Pancreas (tissue), 10 donors: ENCODE measurements around the gene KCTD18. TPM values are rescaled to one million over a fixed set of nuclear protein-coding genes. Genes with fewer than 3 reads are reported as not detected.

ENCODE experiments used
- ATAC-seq, 4 donors: fragments of 200-7000 bp; cut with Tn5 transposase; one replicate each; pipeline versions ENCODE4 v1.8.0 to v1.9.1; 2020; ENCODE audit warnings: mild to moderate bottlenecking in 4 of 4, moderate library complexity in 4 of 4
- DNase-seq, 6 donors: peaks; one replicate each; pipeline ENCODE4 v3.0.0-alpha.2; 2020
- FAIRE-seq: peaks from 2 replicates; lab custom pipeline; 2012; peaks lifted over from hg19 to GRCh38; lab: Jason Lieb, UNC
- H3K27ac ChIP-seq, 4 donors: fragments of 200-600 bp; sonication (generic); 1 replicate in 3 of 4; 2 replicates in 1 of 4; pipeline versions ENCODE4 v1.5.0 to v1.8.0; 2020
- H3K27me3 ChIP-seq, 4 donors: fragments of 200-600 bp; one replicate each; pipeline ENCODE4 v1.8.0; 2021
- H3K36me3 ChIP-seq, 3 donors: fragments of 200-600 bp; sonication (generic) in 1 of 3; one replicate each; pipeline versions ENCODE4 v1.5.0 to v1.8.0; 2020 to 2021
- H3K4me1 ChIP-seq, 3 donors: fragments of 200-600 bp; one replicate each; pipeline ENCODE4 v1.8.0; 2021
- H3K4me3 ChIP-seq, 4 donors: fragments of 200-600 bp; sonication (generic) in 2 of 4; one replicate each; pipeline versions ENCODE4 v1.5.0 to v1.8.0; 2020 to 2021
- H3K9me3 ChIP-seq, 4 donors: fragments of 200-600 bp; one replicate each; pipeline ENCODE4 v1.8.0; 2021
- WGBS, 2 donors: extraction: QIAGEN DNeasy Blood & Tissue Kit; methylation state at CpG; one replicate each; pipeline ENCODE4 v1.1.7; 2013; 5-methylcytosine and 5-hydroxymethylcytosine counted together
- intact Hi-C, 3 donors: fragments of 100-400 bp; cut with DNase I; formaldehyde crosslinking; loops; one replicate each; pipeline versions ENCODE4 v1.11.1 to v1.14.2; 2022
- polyA plus RNA-seq, 2 donors: library from polyadenylated mRNA; stranded (reverse); fragments of 200-250 nt; gene quantifications; one replicate each; pipeline ENCODE4 v1.2.3, GENCODE V29; 2013
- total RNA-seq, 6 donors: library from RNA; stranded (reverse); fragmentation: NEBNext Ultra II Directional in 4 of 6; extraction: Animal tissue kit (Norgen Biotek cat#: 25700) in 4 of 6; gene quantifications; one replicate each; pipeline versions ENCODE4 v1.2.1 to v1.2.4, GENCODE V29; 2021 to 2023
- TF ChIP-seq, protein P1 (sequence below), 4 donors: fragments of 200-600 bp; sonication (generic) in 3 of 4; IDR thresholded peaks; one replicate each; pipeline versions ENCODE4 v1.5.0 to v1.8.0; 2021; ENCODE audit warnings: antibody characterized with exemption in 4 of 4
- donor health status: healthy with polysubstance abuse.
- donor health status: DM: no; HTN: no; CAD: no; lungs with moderate emphysema.
- donor health status: DM: no; HTN: no; CAD: no.
- donor health status: control.
- donor health status: control.
- donor health status: Bipolar disorder and iron deficiency.
- donor health status: DM: yes; HTN: yes; CAD: no.
- donor health status: DM: no; HTN: no; CAD: no.
- donor health status: DM: no; HTN: no; CAD: no.
- donor health status: DM: yes; HTN: yes; CAD: no.

Gene KCTD18
- total and polyA plus RNA-seq, 8 donors, result 5.0 to 13.5 (median 9.7) TPM

DNA sequence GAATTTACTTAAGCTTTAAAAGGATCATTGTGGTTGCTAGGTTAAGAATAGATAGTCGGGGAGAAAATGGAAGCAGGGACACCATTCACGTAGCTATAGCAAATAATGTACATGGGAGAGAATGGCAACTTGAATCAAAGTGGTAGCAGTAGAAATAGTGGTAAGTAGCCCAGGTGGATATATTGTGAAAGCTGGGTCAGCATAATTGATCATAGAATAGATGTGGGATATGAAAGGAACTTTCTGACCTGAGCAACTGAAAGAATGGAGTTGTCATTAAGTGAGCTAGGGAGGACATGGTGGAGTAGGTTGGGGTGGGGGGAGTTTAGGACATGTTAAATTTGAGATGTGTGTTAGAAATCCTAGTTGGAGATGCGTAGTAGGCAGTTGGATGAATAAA, 18.4 kb upstream of the KCTD18 start:
- intact Hi-C loops, result no loop called here
- Histone ChIP-seq H3K27ac (no peak overlapping the region), H3K36me3 (no peaks in the 10 kb centered on the region), H3K4me1 (peaks cover 0 to 6% (median 4%) of the 10 kb centered on the region in 3 donors), H3K27me3 (no peaks in the 10 kb centered on the region), H3K4me3 (no peak overlapping the region), H3K9me3 (no peaks in the 10 kb centered on the region)
- 77 to 78% methylated on average over 3 of the region's 3 CpGs for WGBS, 2 donors
- TF ChIP-seq, protein P1, sequence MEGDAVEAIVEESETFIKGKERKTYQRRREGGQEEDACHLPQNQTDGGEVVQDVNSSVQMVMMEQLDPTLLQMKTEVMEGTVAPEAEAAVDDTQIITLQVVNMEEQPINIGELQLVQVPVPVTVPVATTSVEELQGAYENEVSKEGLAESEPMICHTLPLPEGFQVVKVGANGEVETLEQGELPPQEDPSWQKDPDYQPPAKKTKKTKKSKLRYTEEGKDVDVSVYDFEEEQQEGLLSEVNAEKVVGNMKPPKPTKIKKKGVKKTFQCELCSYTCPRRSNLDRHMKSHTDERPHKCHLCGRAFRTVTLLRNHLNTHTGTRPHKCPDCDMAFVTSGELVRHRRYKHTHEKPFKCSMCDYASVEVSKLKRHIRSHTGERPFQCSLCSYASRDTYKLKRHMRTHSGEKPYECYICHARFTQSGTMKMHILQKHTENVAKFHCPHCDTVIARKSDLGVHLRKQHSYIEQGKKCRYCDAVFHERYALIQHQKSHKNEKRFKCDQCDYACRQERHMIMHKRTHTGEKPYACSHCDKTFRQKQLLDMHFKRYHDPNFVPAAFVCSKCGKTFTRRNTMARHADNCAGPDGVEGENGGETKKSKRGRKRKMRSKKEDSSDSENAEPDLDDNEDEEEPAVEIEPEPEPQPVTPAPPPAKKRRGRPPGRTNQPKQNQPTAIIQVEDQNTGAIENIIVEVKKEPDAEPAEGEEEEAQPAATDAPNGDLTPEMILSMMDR (IDR thresholded peaks at IDR 0.05), result no peak
- ATAC-seq (no peak), DNase-seq (no peak), FAIRE-seq (no peak)

DNA sequence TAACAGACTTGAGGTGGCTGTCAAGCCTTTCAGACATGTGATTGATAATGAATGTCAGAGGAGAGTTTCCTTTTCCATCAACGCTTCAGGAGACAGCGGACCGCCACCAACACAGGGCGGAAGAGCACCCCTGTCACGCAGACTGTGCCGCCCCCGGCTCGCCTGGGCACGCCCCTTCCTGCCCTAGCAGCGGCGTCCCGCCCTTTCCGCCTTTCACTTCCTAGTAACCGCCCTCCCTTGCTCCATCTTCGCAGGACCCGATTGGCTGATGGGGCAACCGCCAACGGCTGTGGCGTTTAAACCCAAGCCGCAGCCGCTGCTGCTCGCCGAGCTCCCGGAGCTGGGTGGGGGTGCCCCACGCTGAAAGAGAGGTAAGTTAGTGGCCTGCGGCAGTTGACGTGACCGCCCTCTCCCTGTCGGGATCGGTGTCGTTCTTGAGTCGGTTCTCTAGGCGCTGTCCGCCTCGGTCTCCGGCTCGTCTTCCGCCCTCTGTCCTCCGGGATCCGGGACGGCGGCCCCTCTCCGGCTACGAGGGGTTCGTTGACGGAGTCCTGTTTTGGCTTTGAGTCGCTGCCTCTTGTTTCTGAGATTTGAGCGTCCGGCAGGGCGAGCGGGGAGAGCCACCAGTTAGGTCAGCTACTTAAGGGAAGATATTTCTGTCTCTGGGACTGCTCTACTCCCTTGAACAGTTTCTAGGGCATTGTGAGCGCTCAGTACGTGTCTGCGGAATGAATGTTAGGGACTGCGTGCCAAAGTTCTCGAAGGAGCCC, 16.2 kb upstream of the KCTD18 start, which contains the start of gene SGO2:
Gene SGO2, plus strand, starts transcription at position 326 of the 770 bp plus-strand sequence. CDS start 6,769 bp downstream, outside the sequence.
- Histone ChIP-seq H3K27ac (no peak within 1 kb of the TSS), H3K4me3 (peak within 1 kb of the TSS; percentile 70 to 92 (median 82)), H3K27me3 (no peaks in the 10 kb centered on the region), H3K9me3 (no peaks in the 10 kb centered on the region), H3K4me1 (peaks cover 0 to 6% (median 4%) of the 10 kb centered on the region in 3 donors), H3K36me3 (no peaks in the 10 kb centered on the region)
- FAIRE-seq (peak; percentile 49), ATAC-seq (peak; percentile 100), DNase-seq (peak; percentile 90 to 96 (median 94))
- WGBS, 2 donors, result 0% methylated on average over 56 of the region's 56 CpGs
- TF ChIP-seq, protein P1 (IDR thresholded peaks at IDR 0.05), result no peak
- intact Hi-C loops, result no loop called here

DNA sequence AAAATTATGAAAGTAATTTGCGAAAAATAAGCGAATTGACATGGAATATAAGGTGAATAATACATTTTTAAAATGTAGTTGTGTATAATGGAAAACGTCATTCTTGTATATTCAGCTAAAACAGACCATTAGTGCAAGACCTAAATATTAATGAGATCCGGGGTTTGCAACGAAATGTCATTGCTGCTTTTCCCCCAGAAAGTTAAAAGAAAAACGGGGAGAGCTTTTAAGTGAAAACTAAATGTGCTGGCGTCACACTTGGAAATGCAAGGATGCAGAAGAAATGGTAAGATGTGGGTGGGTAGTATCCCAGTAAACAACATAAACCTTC, 15.6 kb upstream of the KCTD18 start:
- H3K4me1 ChIP-seq, result peaks cover 0 to 6% (median 4%) of the 10 kb centered on the region in 3 donors
- TF ChIP-seq, protein P1 (IDR thresholded peaks at IDR 0.05), result no peak
- intact Hi-C loops, result no loop called here
- ATAC-seq, result peak in 1 of 4 donors; percentile 15
- no peak for DNase-seq
- no peak overlapping the region for H3K27ac ChIP-seq
- no peaks in the 10 kb centered on the region for H3K9me3 ChIP-seq
- H3K36me3 ChIP-seq, result no peaks in the 10 kb centered on the region
- 9 to 13% methylated on average over 7 of the region's 7 CpGs for WGBS, 2 donors
- no peaks in the 10 kb centered on the region for H3K27me3 ChIP-seq
- FAIRE-seq, result no peak
- H3K4me3 ChIP-seq, result peak overlapping the region; percentile 70 to 92 (median 82)

DNA sequence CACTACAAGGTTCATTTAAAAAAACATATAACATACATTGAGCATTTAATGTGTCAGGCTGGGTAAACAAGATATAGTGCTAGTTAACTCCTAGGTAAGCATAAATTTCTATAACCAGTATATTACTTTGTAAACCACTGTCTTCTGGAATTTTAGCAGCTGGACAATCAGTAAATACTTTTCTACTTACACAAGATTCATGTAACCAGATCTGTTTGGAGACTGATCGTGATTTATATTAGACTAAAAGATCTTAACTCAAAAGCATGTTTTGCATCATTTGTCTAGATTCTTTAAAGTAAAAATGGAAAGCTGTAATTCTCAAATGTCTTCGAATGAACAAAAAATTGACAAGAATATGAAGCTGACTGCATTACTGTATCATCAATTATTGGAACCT, 15.2 kb upstream of the KCTD18 start:
- DNase-seq, result no peak
- H3K9me3 ChIP-seq, result no peaks in the 10 kb centered on the region
- H3K4me3 ChIP-seq, result peak overlapping the region in 1 of 4 donors; percentile 87
- TF ChIP-seq, protein P1 (IDR thresholded peaks at IDR 0.05), result no peak
- peak; percentile 79 for FAIRE-seq
- no peaks in the 10 kb centered on the region for H3K36me3 ChIP-seq
- 40 to 55% methylated on average over 2 of the region's 2 CpGs for WGBS, 2 donors
- ATAC-seq, result no peak
- no peak overlapping the region for H3K27ac ChIP-seq
- no peaks in the 10 kb centered on the region for H3K27me3 ChIP-seq
- peaks cover 0 to 6% (median 4%) of the 10 kb centered on the region in 3 donors for H3K4me1 ChIP-seq
- intact Hi-C loops, result no loop called here

DNA sequence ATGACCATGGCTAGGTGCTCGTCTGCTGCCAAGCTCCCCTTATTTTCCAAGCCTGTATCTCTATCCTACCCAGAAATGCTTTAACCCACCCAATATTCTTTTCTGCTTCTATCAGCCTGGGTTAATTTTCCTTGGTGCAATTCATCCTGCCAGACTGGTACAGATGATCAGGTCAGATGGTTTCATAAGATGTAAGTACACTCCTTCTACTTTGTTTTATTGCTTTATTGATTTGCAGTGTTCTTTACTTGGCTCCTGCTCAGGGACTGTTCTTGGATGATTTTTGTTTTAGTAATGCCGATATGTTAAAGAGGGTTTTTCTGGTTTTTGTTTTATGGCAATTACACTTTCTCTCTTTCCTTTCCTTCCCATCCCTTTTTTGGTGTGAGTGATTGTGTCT, 13.7 kb upstream of the KCTD18 start:
- Histone ChIP-seq H3K9me3 (no peaks in the 10 kb centered on the region), H3K27me3 (no peaks in the 10 kb centered on the region), H3K27ac (no peak overlapping the region), H3K36me3 (no peaks in the 10 kb centered on the region), H3K4me1 (peaks cover 0 to 6% (median 4%) of the 10 kb centered on the region in 3 donors), H3K4me3 (no peak overlapping the region)
- TF ChIP-seq, protein P1 (IDR thresholded peaks at IDR 0.05), result no peak
- WGBS, 2 donors, result 57 to 59% methylated on average over 2 of the region's 2 CpGs
- FAIRE-seq, result no peak
- DNase-seq, result no peak
- ATAC-seq, result no peak
- intact Hi-C loops, result no loop called here
